ENCODE data around the gene LOC101059915.

GRCh38 chrX:71622032-71622575 is 45.2 kb upstream of the LOC101059915 start:
- TF ChIP-seq POLR2A (IDR thresholded peaks at IDR 0.05) (no peak), CTCF (IDR thresholded peaks at IDR 0.05 in 8 of 11, conservative IDR thresholded peaks at IDR 0.05 in 3 of 11) (no peak)

Measured in spleen (tissue), 7 donors.